Stimulated activated CD4-positive, alpha-beta T cell treated with anti-CD3 and anti-CD28 coated beads, Interleukin-1b, Interleukin-23, amount 100 ng/mL, for 24 hours (primary cell): Measurements from ENCODE around the gene EIF4ENIF1.
A peak's percentile ranks its signal among the peaks of the same experiment; 100 is the strongest.
"Not testable (repeated sequence)": the region's sequence is repeated elsewhere in the genome, so short reads cannot be mapped to it uniquely, and the experiment has no call there.

ENCODE experiments used
- DNase-seq, 4 experiments: peaks; one replicate each; pipeline ENCODE4 v3.0.0-alpha.2; 2020; ENCODE audit warnings: low read depth in 4 of 4, low spot score in 1 of 4

The EIF4ENIF1 gene, protein sequence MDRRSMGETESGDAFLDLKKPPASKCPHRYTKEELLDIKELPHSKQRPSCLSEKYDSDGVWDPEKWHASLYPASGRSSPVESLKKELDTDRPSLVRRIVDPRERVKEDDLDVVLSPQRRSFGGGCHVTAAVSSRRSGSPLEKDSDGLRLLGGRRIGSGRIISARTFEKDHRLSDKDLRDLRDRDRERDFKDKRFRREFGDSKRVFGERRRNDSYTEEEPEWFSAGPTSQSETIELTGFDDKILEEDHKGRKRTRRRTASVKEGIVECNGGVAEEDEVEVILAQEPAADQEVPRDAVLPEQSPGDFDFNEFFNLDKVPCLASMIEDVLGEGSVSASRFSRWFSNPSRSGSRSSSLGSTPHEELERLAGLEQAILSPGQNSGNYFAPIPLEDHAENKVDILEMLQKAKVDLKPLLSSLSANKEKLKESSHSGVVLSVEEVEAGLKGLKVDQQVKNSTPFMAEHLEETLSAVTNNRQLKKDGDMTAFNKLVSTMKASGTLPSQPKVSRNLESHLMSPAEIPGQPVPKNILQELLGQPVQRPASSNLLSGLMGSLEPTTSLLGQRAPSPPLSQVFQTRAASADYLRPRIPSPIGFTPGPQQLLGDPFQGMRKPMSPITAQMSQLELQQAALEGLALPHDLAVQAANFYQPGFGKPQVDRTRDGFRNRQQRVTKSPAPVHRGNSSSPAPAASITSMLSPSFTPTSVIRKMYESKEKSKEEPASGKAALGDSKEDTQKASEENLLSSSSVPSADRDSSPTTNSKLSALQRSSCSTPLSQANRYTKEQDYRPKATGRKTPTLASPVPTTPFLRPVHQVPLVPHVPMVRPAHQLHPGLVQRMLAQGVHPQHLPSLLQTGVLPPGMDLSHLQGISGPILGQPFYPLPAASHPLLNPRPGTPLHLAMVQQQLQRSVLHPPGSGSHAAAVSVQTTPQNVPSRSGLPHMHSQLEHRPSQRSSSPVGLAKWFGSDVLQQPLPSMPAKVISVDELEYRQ

DNA sequence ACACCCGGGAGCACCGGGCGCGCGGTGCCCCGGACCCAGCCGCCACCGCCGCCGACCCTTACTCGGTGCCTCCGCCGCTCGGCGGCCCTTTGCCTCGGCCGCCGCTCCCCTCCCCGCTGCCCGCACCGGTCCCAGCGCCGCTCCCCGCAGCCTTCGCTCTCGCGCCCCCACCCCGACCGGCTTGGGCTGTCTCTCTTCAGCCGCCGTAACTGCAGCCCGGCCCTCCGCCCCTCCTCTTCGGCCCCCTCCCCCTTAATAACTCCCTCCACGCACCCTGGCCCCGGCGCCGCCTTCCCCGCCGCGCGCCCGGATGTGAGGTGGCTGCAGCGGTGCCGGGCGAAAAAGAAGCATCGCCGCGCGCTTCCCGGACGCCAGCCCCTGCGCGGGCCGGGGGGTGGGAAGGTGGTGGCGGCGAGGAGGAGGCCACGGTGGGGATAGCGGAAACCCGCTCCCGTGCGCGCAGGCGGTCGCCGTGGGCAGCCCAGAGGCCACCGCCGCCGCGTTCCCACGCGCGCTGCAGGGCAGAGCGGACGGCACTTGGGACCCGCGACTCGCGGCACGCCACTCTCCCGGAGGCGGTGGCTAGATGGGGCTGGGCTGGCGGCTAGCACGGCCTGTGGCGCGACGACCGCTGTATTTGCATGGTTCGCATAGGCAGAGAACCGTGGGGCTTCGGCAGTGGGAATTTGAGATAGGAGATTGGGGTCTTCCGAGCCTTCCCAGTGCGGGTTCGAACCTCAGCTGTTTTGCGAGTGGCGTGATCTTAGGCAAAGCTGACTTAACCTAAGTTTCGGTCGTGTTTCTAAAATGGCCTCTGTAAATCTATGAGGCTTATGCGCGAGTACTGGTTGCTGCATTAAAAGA lies at the start of gene EIF4ENIF1:
TSS of gene EIF4ENIF1 (minus strand) at position 211 of the 864 bp plus-strand sequence. CDS start 1,124 bp downstream, outside the sequence.
- peak; percentile 48 to 82 (median 76) for DNase-seq

DNA sequence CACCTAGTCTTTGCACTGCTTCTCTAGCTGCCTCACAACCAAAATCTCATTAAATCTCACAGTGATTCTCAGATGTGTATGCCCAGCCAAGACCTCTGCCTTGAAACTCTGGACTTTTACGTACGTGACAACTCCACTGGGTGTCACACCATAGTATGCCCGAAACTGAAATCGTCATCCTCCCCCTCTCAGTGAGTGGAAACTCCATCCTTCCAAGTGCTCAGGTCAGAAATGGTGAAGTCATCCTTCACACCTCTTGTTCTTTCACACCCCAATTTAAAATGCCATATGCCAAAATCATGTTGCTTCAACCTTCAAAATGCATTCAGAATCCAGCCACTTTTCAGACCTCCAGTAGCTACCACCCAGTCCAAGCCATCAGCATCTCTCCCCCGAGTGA lies 49.2 kb upstream of the EIF4ENIF1 start:
- peak in 2 of 4 experiments; percentile 14 to 33 for DNase-seq

DNA sequence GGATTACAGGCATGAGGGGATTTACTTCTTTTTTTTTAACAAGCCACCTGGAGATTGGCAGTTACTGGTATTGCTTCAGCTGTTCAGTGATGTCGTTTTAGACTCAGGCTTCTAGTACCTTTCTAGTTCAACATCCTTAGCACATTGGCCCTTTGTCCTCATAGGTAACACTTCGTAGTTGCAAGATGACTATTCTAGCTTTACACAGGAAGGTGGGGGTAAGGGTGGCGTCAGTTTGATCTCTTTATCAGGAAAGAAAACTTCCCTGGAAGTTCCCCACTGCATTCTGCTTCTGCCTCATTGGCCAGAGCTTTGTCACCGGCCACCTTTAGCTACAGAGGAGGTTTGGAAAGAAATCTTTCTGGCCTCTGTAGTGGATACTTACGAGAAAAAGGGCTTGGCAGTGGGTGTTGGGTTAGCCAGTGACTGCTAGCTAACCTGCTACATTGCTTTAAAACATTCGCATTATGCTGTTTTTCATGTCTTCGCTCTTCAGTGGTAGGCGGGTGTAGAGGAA lies 47.4 kb upstream of the EIF4ENIF1 start:
- peak in 3 of 4 experiments; percentile 17 to 48 (median 17) for DNase-seq

DNA sequence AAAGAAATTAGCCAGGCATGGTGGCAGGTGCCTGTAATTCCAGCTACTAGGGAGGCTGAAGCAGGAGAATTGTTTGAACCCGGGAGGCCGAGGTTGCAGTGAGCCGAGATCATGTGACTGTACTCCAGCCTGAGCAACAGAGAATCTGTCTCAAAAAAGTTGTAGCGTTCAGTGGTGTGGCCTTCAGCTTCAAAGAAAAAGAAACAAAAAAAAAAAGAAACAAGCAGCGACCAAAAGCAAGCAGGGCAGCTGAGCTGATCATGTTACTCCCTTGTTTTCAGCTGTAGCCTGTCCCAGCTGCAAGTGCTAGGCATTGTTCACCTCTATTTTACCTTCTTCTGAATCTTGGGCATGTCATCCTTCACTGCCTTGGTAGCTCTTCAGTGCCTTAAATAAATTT lies 43.7 kb upstream of the EIF4ENIF1 start:
- DNase-seq: no peak

DNA sequence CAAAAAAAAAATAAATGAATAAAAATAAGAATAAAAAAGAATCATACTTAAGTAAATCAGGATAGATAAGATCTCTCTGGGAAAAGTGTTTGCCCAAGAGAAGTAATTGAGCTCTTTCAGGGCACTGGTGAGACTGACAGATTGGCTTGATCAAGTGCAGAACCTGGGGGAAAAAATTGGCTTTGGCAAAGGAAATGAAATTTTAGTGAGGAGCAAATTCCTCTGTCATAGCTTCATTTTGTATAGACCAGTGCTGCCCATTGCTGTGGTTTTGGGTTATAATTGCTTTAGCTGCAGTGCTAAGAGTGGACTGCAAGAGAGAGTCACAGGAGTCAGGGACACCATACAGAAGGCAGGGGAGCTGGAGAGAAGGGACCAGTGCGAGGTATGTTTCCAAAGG lies 42.4 kb upstream of the EIF4ENIF1 start:
- DNase-seq: no peak

DNA sequence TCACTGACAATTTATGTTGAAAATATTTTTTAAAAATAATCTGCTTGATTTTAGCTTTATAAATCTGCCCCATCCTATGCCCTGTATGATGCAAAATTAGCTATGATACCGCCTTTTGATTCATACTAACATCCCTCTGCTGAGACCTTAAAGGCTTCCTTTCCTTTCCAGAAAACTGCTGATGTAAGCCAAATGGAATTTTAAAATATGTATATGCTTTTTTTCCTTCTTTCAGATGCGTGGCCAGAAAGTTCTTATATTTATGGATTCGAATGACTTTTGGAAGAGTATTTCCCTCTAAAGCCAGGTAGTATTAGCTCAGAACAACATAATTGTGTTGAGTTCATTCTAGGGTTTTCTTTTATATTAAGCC lies 41.2 kb upstream of the EIF4ENIF1 start:
- no peak for DNase-seq

DNA sequence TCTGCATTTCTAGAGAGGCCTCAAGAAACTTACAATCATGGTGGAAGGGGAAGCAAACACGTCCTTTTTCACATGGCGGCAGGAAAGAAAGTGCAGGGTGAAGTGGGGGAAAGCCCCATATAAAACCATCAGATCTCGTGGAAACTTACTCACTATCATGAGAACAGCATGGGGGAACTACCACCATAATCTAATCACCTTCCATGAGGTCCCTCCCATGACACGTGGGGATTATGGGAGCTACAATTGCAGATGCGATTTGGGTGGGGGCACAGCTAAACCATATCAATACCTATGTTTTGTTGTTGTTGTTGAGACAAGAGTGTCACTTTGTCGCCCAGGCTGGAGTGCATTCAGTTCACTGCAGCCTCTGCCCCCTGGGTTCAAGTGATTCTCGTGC lies 36.6 kb upstream of the EIF4ENIF1 start:
- DNase-seq: peak in 2 of 4 experiments; percentile 24 to 38

DNA sequence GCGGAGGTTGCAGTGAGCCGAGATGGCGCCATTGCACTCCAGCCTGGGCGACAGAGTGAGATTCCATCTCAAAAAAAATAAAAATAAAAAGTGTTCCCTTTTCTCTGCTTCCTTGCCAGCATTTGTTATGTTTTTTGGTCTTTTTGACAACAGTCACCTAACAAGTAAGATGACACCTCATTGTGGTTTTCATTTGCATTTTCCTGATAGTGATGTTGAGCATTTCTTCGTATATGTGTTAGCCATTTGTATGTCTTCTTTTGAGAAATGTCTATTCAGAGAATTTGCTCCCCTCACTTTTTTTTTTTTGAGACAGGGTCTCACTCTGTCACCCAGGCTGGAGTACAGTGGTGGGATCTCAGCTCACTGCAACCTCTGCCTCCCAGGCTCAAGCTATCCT lies 34.5 kb upstream of the EIF4ENIF1 start:
- DNase-seq: not testable (repeated sequence)

DNA sequence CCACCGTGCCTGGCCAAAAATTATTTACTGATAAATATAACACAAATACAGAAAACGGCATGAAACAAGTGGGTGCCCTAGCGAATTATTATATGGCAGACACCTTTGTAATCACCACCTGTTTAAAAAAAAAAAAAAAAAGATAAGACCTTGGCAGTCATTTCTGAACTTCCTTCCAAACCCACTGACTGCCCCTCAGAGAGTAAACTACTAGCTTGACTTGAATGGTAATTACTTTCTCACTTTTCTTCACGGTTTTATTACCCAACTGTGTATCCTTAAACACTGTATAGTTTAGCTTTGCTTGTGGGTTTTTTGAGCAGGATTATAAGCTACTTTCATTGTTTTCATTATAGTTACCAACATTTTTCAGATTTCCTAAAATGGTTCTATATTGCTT lies 30.4 kb upstream of the EIF4ENIF1 start:
- DNase-seq: no peak

DNA sequence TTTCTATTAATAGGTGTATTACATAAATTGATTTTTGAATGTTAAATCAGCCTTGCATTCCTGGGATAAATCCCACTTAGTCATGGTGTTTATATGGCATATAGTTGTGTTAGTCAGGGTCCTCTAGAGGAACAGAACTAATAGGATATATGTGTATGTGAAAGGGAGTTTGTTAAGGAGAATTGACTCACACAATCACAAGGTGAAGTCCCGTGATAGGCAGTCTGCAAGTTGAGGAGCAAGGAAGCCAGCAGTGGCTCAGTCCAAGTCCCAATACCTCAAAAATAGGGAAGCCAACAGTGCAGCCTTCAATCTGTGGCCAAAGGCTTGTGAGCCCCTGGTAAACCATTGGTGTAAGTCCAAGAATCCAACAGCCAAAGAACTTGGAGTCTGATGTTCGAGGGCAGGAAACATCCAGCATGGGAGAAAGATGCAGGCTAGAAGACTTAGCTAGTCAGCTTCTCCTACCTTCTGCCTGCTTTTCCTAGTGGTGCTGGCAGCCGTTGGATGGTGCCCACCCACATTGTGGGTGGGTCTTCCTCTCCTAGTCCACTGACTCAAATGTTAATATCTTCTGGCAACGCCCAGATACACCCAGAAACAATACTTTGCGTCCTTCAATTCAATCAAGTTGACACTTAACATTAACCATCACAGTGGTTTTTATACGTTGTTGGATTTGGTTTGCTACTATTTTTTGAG lies 19.6 kb upstream of the EIF4ENIF1 start:
- no peak for DNase-seq

DNA sequence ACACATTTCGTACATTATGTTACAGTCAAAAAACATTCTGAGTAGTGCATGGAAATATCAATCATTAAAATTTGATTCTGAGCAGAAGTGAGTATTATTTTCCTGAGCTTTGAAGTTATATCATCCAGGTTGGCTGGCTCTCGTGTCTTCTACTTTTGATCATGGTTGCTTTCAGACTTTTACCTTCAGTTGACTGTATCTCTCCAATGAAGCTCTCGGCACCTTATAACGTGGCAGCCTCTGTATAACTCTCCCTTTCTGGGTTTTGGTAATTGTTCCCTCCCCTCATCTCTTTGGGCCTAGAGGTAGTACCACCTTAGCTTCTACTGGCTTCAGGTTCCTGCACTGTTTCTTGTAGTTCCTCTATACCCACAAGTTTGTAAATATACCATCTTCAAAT lies 18.9 kb upstream of the EIF4ENIF1 start:
- no peak for DNase-seq

DNA sequence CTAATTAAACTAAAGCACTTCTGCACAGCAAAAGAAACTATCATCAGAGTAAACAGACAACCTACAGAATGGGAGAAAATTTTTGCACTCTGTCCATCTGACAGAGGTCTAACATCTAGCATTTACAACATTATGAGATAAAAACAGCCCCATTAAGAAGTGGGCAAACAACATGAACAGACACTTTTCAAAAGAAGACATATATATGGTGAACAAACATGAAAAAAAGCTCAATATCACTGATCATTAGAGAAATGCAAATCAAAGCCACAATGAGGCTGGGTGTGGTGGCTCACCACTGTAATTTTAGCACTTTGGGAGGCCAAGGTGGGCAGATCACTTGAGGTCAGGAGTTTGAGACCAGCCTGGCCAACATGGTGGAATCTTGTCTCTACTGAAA lies 17.9 kb upstream of the EIF4ENIF1 start:
- not testable (repeated sequence) for DNase-seq

DNA sequence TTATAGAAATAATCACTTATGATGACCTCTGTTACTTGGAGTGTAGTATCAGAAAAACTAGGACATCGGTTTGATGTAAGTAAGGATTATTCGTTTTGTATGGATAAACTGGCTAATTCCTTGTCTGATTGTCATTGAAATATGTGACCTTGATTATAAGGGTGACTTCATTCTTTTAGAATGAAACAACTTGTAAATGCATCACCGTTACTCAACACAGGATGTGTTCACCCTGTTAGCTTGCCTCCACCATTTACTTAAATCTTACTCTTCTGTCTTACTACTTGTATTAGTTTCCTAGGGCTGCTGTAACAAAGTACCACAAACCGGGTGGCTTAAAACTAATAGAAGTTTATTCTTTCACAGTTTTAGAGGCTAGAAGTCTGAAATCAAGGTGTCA lies 14.6 kb upstream of the EIF4ENIF1 start:
- DNase-seq: no peak

DNA sequence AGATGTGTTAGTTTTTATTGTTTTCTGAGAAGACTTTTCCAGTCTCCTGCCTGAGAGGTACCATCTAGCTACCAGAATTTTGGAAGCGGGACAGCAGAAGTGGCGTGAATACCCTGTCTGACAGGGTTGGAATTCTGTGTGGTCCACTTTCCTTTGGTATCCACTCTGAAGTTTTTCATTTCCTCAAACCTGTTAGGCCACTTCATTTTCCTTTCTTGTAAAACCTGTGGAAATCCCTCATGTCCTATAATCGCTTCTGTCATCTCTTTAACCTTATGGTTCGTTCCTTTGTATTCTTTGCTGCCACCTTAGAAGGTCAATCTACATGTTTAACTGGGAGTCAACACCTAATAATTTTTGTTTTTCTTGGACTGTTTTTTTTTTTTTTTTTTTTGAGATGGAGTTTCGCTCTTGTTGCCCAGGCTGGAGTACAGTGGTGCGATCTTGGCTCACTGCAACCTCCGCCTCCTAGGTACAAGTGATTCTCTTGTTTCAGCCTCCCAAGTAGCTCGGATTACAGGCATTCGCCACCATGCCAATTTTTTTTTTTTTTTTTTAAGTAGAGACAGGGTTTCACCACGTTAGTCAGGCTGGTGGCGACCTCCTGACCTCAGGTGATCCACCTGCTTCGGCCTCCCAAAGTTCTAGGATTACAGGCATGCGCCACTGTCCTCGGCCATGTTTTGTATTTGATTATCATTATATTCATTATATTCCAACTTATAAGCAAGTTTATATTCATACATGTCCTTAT lies 13.7 kb upstream of the EIF4ENIF1 start:
- DNase-seq: no peak

DNA sequence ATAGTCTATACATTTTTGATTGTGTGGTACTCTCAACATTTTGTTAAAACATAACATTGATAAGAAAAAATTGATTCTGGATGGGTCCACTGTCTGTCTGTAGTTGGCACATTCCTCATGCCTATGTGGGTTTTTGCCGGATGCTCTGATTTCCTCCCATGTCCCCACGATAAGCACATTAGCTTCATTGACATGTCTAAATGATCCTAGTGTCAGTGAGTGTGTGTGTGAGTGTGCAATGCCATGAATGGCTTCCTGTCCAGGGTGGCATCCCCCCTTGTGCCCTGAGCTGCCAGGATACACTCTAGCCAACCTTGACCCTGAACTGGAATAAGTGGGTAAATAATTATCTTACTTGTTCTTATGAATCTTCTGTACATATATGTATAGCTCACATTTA lies 12.1 kb upstream of the EIF4ENIF1 start:
- DNase-seq: no peak

DNA sequence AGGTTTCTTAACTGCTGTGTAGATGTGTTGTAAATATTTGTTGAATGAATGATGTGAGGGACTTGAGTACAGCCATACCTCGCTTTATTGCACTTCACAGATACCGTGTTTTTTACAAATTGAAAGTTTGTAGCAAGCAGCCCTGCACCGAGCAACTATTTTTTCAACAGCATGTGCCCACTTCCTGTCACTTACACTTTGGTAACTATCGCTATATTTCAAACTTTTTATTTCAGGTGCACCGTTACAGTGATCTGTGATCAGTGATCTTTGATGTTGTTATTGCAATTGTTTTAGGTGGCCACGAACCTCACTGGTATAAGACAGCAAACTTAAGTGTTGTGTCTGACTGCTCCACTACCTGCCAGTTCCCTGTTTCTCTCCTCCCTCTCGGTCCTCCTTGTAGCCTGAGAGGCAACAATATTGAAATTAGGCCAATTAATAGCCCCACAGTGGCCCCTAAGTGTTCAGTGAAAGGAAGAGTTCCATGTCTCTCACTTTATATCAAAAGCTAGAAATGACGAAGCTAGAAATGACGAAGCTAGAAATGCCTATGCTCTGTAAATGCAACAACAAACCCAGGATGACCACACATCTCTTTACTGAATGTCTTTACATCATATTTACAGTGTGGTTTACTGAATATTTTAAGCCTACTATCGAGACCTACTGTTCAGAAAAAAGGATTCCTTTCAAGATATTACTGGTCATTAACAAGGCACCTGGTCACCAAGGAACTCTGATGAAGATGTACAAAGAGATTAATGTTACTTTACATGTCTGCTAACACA lies 7.7 kb upstream of the EIF4ENIF1 start:
- DNase-seq: no peak

DNA sequence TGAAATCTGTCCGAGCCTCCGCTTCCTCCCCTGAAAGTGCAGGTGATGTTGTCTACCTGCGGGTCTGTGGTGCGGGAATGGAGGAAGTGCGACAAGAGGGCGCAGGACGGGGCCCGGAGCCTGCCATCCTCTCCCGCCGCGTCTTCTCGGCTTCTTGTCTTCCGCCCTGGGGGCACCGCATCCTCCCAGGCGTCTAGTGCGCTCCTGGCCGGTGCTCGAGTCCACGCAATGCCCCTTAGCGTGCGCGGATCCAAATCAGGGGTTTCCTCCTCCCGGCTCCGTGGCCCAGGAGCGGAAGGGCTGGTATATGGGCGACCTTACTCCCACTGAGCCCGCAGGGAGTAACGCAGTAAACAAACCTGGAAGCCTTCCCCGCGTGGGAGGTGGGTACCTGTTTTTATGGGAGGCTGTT lies 7.1 kb upstream of the EIF4ENIF1 start:
- peak in 2 of 4 experiments; percentile 14 to 21 for DNase-seq

DNA sequence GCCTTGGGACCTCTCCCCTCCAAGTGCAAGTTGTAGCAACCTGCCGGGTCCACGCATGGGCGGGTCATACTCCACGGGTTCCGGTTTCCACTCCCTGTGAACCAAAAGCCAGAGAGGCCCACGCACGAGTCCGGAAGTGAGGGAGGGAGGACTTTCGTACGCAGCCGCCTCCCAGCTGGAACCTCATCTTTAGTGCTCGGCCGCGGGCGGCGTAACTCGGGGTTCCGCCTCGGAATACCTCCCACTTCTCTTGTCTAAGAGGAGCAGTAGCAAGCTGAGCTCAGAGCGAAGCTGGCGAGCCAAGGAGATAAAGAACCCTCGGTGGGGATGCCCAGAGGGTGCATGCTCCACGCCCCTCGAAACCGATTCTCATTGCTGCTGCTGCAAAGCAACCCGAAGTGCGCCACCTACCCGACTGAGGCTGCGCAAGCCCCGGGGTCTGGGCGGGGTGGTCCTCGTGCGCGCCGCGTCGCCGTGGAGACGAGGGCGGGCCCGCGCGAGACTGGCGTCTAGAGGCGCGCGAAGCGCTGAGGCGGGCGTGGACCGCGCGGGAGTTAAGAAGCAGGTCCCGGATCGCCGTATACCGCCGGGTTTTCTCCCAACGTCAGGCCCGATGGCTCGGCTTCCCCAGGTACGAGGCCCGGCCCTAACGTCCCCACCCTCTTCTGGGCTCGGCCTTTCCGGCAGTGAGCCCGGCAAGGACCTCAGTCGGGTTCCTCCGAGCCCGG lies 6.5 kb upstream of the EIF4ENIF1 start, which contains the start of gene SFI1:
TSS of gene SFI1 (plus strand) at position 530 of the 728 bp plus-strand sequence. CDS start 11,749 bp downstream, outside the sequence.
- peak; percentile 86 to 94 (median 91) for DNase-seq
